Neural crest cell (in vitro differentiated cells): Measurements from ENCODE around the gene SAXO2. TPM values are rescaled to one million over a fixed set of nuclear protein-coding genes. Genes with fewer than 3 reads are reported as not detected.
"Not testable (repeated sequence)": the region's sequence is repeated elsewhere in the genome, so short reads cannot be mapped to it uniquely, and the experiment has no call there.

Experiments used
- DNase-seq: peaks from one replicate; pipeline ENCODE4 v3.0.0; 2021; ENCODE audit warnings: low read depth, mixed read lengths, low spot score
- H3K27ac Mint-ChIP-seq: one replicate; pipeline ENCODE4 v1.8.0; 2021; ENCODE audit warnings: mild to moderate bottlenecking, mixed read lengths; ENCODE audit not compliant: unreplicated experiment
- H3K27me3 Mint-ChIP-seq: 2 replicates; pipeline ENCODE4 v1.8.0; 2021; ENCODE audit warnings: low read depth, mild to moderate bottlenecking, mixed read lengths
- H3K36me3 Mint-ChIP-seq: 2 replicates; pipeline ENCODE4 v1.8.0; 2021; ENCODE audit warnings: low read depth, mild to moderate bottlenecking, mixed read lengths
- H3K4me1 Mint-ChIP-seq: 2 replicates; pipeline ENCODE4 v1.8.0; 2021; ENCODE audit warnings: mixed read lengths
- H3K4me3 Mint-ChIP-seq: one replicate; pipeline ENCODE4 v1.8.0; 2021; ENCODE audit warnings: mild to moderate bottlenecking, mixed read lengths
- H3K9me3 Mint-ChIP-seq: 2 replicates; pipeline ENCODE4 v1.8.0; 2021; ENCODE audit warnings: mixed read lengths
- total RNA-seq: library from RNA; stranded (reverse); gene quantifications from 2 replicates; pipeline ENCODE4 v1.2.1, GENCODE V29; 2021
- TF ChIP-seq, protein P1 (sequence below): fragments of 200-600 bp; sonication (generic); conservative IDR thresholded peaks from 2 replicates; pipeline ENCODE4 v1.5.0; 2021; ENCODE audit warnings: antibody characterized with exemption, mild to moderate bottlenecking

Gene SAXO2
- total RNA-seq, 1 donor from 2014 or later = 3.9 TPM

DNA sequence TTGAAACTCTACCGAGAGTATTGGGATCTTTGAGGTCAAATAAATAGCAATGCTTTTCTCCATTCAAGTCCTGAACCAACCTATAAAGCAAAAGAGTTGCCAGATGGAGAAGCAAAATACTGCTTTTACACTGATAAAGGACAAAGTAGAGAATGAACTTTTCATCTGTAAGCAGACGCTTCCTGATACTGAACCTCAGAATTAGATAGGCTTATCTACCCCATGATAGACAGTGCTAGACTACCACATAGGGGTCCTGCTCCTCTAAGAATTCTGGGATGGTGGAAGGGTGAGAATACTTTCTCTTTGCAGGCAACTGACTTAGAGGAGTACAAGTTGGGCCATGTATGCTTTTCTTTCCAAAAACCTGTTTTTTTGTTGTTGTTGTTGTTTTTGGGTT, 9.5 kb downstream of the SAXO2 start:
- peaks cover 21% of the 10 kb centered on the region for H3K36me3 Mint-ChIP-seq
- H3K27ac Mint-ChIP-seq = no peak overlapping the region
- no peaks in the 10 kb centered on the region for H3K4me1 Mint-ChIP-seq
- no peak overlapping the region for H3K4me3 Mint-ChIP-seq
- DNase-seq = no peak
- H3K9me3 Mint-ChIP-seq = peaks cover 18% of the 10 kb centered on the region
- H3K27me3 Mint-ChIP-seq = peaks cover 4% of the 10 kb centered on the region
- TF ChIP-seq, protein P1, sequence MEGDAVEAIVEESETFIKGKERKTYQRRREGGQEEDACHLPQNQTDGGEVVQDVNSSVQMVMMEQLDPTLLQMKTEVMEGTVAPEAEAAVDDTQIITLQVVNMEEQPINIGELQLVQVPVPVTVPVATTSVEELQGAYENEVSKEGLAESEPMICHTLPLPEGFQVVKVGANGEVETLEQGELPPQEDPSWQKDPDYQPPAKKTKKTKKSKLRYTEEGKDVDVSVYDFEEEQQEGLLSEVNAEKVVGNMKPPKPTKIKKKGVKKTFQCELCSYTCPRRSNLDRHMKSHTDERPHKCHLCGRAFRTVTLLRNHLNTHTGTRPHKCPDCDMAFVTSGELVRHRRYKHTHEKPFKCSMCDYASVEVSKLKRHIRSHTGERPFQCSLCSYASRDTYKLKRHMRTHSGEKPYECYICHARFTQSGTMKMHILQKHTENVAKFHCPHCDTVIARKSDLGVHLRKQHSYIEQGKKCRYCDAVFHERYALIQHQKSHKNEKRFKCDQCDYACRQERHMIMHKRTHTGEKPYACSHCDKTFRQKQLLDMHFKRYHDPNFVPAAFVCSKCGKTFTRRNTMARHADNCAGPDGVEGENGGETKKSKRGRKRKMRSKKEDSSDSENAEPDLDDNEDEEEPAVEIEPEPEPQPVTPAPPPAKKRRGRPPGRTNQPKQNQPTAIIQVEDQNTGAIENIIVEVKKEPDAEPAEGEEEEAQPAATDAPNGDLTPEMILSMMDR = no peak

DNA sequence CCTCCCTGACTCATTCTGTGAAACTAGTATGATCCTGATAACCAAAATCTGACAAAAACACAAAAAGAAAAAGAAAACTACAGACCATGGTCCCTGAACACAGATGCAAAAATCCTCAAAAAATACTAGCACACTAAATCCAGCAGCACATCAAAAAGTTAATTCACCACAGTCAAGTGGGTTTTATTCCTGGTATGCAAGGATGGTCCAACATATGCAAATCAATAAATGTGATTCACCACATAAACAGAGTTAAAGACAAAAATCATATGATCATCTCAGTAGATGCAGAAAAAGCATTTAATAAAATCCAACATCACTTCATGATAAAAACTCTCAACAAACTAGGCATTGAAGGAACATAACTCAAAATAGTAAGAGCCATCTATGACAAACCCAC, 12.8 kb downstream of the SAXO2 start:
- no peak overlapping the region for H3K4me3 Mint-ChIP-seq
- TF ChIP-seq, protein P1 = no peak
- H3K4me1 Mint-ChIP-seq = no peaks in the 10 kb centered on the region
- peaks cover 18% of the 10 kb centered on the region for H3K9me3 Mint-ChIP-seq
- DNase-seq = no peak
- peaks cover 27% of the 10 kb centered on the region for H3K27me3 Mint-ChIP-seq
- peaks cover 21% of the 10 kb centered on the region for H3K36me3 Mint-ChIP-seq
- H3K27ac Mint-ChIP-seq = no peak overlapping the region

DNA sequence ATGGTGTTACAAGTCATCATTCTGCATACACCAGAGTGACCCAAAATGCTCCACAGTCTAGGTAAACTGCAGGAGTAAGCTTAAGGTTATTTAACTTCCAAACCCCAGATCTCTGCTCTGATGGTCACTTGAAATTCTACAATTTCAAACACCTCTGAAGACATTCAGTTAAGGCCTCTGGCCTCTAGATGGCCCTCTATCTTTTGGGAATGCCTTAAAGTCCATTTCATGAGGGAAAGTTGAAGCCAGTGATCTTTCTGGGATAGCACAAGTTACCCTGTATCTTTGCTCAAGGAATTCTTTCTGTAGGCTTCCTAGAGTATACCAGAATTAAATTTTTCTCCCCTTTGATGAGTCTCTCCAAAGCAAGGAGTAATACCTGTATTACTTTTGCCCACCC, 18.7 kb downstream of the SAXO2 start:
- H3K27me3 Mint-ChIP-seq = peaks cover 27% of the 10 kb centered on the region
- TF ChIP-seq, protein P1 = peak; percentile 46
- not testable (repeated sequence) for H3K36me3 Mint-ChIP-seq, H3K4me3 Mint-ChIP-seq, H3K9me3 Mint-ChIP-seq, DNase-seq, H3K27ac Mint-ChIP-seq, H3K4me1 Mint-ChIP-seq

DNA sequence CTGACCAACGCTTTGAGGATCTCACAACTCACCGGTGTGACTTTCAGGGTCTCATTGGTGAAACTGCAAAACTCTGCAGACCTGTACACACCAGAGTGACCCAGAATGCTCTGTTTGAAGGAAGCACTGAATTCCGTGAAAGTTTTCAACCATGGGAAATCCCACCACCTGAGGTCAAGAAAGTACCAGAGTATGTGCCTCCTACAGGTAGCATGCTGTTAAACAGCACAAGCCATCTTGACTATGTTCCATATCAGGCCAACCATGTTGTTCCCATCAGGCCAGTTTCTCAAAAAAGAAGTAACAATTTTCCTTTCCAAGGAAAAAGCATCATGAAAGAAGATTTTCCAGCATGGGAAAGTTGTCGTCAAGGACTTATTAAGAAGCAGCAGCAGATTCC, 19.8 kb downstream of the SAXO2 start:
- H3K4me1 Mint-ChIP-seq, H3K4me3 Mint-ChIP-seq, H3K27ac Mint-ChIP-seq, H3K9me3 Mint-ChIP-seq, H3K36me3 Mint-ChIP-seq, DNase-seq: not testable (repeated sequence)
- peaks cover 27% of the 10 kb centered on the region for H3K27me3 Mint-ChIP-seq

DNA sequence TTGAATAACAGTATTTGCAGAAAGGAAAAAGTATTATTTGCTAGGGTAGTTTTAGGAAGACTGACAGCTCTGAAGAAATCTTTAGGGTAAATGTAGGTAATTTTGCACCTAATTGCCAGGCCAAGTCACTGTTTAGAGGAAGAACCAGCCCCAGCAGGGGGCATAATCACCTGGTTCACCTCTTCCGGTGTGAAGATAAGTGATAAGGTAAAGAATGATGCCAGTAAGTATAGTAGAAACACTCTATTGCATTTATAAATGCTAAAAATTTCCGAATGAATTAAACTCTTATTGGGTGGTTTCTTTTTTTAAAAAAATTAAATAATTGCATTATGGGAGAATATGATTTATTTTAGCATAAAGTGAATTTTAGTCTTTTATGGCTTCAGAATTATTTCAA, 21.8 kb downstream of the SAXO2 start:
- H3K36me3 Mint-ChIP-seq, H3K27ac Mint-ChIP-seq, H3K9me3 Mint-ChIP-seq, H3K4me1 Mint-ChIP-seq, H3K4me3 Mint-ChIP-seq, DNase-seq: not testable (repeated sequence)
- peaks cover 17% of the 10 kb centered on the region for H3K27me3 Mint-ChIP-seq

DNA sequence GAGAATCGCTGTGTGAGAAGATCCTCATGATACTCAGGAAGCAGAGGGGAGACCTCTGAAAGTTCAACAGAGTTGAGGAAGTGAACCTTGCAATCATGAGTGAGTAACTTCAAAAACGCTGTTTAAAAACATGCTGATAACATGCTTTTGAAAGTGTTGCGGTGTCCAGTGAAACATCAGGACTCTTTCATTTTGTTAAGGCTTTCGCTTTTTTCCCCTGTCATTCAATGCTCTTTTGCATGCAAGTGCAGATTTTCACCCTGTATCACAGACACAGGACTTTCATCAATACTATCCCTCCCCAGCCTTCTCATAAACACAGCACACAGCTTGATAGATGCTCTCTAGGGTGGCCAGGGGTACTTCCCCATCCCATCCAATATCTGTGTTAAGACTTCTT, 23.9 kb downstream of the SAXO2 start:
- H3K27me3 Mint-ChIP-seq = peaks cover 12% of the 10 kb centered on the region
- not testable (repeated sequence) for H3K4me3 Mint-ChIP-seq, H3K9me3 Mint-ChIP-seq, H3K4me1 Mint-ChIP-seq, H3K27ac Mint-ChIP-seq, DNase-seq, H3K36me3 Mint-ChIP-seq

DNA sequence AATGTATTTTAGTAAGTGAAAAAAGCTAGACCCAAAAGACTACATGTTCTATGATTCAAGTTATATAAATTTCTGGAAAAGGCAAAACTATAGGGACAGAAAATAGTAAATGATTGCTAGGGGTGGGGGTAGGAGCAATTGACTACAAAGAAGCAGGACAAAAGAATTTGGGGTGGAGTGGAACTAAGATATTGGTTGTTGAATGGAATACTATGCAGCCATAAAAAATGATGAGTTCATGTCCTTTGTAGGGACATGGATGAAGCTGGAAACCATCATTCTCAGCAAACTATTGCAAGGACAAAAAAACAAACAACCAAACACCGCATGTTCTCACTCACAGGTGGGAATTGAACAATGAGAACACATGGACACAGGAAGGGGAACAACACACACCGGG, 25.6 kb downstream of the SAXO2 start:
- peaks cover 12% of the 10 kb centered on the region for H3K27me3 Mint-ChIP-seq

DNA sequence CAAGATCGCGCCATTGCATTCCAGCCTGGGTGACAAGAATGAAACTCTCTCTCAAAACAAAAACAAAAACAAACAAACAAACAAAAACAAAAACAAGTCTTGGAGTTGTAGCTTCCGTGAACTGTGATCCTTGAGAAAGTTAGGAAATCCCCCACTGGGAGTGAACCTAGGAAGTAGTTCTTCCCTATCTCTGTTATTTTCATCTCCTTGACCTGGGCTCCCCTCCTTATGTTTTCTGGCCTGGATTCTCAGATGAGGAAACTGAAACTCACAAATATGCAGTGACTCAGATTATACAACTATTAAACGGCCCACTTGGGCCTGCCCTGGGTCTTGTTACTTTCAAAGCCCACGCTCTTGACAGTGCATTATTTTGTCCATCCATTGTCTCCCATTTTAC, 29.7 kb downstream of the SAXO2 start:
- no peak for DNase-seq
- H3K36me3 Mint-ChIP-seq = no peaks in the 10 kb centered on the region
- H3K4me3 Mint-ChIP-seq = no peak overlapping the region
- H3K27me3 Mint-ChIP-seq = peaks cover 12% of the 10 kb centered on the region
- H3K9me3 Mint-ChIP-seq = peaks cover 9% of the 10 kb centered on the region
- H3K4me1 Mint-ChIP-seq = no peaks in the 10 kb centered on the region
- TF ChIP-seq, protein P1 = no peak
- no peak overlapping the region for H3K27ac Mint-ChIP-seq

More for the DNA sequence above, 25.6 kb downstream of the SAXO2 start:
- not testable (repeated sequence) for H3K27ac Mint-ChIP-seq, H3K4me3 Mint-ChIP-seq, H3K36me3 Mint-ChIP-seq, H3K9me3 Mint-ChIP-seq, DNase-seq, H3K4me1 Mint-ChIP-seq
